Fibroblast of pulmonary artery (primary cell): Measurements from ENCODE around the gene CSNK1D.

Experiments used
- DNase-seq: peaks from one replicate; pipeline ENCODE4 v3.0.0-alpha.2; 2010; ENCODE audit warnings: low read depth
- H3K4me3 ChIP-seq: replicated peaks from 2 replicates; pipeline ENCODE4 v1.5.1; 2011; ENCODE audit warnings: low read depth, mild to moderate bottlenecking, control low read depth, low read length, moderate library complexity
- TF ChIP-seq, protein P1 (sequence below): IDR thresholded peaks from 2 replicates; pipeline ENCODE4 v1.5.1; 2011; ENCODE audit warnings: mild to moderate bottlenecking, control low read depth, low read length, inconsistent platforms; ENCODE audit errors: missing control alignments

CSNK1D gene

DNA sequence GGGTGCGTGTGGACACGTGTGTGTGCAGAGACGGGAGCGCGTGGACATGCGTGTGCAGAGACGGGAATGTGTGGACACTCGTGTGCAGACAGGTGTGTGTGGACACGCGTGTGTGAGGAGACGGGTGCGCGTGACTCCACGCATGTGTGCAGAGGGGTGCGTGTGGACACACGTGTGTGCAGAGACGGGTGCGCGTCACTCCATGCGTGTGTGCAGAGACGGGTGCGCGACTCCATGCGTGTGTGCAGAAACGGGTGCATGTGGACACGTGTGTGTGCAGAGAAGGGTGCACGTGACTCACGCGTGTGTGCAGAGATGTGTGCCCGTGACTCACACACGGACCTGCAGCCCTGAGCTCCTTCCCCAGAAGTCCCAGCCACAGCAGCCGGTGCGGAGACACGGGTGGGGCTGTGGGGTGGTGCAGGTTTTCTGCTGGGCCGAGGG is 46.1 kb upstream of the CSNK1D start:
- no peak overlapping the region for H3K4me3 ChIP-seq
- no peak for DNase-seq
- TF ChIP-seq, protein P1, sequence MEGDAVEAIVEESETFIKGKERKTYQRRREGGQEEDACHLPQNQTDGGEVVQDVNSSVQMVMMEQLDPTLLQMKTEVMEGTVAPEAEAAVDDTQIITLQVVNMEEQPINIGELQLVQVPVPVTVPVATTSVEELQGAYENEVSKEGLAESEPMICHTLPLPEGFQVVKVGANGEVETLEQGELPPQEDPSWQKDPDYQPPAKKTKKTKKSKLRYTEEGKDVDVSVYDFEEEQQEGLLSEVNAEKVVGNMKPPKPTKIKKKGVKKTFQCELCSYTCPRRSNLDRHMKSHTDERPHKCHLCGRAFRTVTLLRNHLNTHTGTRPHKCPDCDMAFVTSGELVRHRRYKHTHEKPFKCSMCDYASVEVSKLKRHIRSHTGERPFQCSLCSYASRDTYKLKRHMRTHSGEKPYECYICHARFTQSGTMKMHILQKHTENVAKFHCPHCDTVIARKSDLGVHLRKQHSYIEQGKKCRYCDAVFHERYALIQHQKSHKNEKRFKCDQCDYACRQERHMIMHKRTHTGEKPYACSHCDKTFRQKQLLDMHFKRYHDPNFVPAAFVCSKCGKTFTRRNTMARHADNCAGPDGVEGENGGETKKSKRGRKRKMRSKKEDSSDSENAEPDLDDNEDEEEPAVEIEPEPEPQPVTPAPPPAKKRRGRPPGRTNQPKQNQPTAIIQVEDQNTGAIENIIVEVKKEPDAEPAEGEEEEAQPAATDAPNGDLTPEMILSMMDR, result no peak

DNA sequence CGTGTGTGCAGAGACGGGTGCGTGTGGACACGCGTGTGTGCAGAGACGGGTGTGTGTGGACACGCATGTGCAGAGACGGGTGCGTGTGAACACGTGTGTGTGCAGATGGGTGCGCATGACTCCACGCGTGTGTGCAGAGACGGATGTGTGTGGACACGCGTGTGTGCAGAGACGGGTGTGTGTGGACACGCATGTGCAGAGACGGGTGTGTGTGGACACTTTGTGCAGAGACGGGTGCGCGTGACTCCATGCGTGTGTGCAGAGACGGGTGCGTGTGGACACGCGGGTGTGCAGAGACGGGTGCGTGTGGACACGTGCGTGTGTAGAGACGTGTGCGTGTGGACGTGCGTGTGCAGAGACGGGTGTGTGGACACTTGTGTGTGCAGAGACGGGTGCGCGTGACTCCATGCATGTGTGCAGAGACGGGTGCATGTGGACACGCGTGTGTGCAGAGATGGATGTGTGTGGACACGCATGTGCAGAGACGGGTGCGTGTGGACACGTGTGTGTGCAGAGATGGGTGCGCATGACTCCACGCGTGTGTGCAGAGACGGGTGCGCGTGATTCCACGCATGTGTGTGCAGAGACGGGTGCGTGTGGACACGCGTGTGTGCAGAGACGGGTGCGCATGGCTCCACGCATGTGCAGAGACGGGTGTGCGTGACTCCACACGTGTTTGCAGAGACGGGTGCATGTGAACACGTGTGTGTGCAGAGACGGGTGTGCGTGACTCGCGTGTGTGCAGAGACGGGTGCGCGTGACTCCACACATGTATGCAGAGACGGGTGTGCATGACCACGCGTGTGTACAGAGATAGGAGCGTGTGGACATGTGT is 45.5 kb upstream of the CSNK1D start:
- TF ChIP-seq, protein P1, result no peak
- no peak overlapping the region for H3K4me3 ChIP-seq
- DNase-seq, result no peak

DNA sequence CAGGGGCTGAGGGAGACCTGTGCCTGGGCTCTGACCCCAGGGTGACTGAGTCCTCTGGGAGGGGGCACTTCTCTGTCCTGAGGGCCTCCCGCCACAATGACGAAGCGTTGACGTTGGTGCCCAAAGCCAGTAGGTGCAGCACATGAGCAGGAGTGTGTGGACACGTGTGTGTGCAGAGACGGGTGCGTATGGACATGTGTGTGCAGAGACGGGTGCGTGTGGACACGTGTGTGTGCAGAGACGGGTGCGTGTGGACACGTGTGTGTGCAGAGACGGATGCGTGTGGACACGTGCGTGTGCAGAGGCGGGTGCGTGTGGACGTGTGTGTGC is 44.6 kb upstream of the CSNK1D start:
- DNase-seq, result no peak
- no peak overlapping the region for H3K4me3 ChIP-seq
- TF ChIP-seq, protein P1, result no peak

DNA sequence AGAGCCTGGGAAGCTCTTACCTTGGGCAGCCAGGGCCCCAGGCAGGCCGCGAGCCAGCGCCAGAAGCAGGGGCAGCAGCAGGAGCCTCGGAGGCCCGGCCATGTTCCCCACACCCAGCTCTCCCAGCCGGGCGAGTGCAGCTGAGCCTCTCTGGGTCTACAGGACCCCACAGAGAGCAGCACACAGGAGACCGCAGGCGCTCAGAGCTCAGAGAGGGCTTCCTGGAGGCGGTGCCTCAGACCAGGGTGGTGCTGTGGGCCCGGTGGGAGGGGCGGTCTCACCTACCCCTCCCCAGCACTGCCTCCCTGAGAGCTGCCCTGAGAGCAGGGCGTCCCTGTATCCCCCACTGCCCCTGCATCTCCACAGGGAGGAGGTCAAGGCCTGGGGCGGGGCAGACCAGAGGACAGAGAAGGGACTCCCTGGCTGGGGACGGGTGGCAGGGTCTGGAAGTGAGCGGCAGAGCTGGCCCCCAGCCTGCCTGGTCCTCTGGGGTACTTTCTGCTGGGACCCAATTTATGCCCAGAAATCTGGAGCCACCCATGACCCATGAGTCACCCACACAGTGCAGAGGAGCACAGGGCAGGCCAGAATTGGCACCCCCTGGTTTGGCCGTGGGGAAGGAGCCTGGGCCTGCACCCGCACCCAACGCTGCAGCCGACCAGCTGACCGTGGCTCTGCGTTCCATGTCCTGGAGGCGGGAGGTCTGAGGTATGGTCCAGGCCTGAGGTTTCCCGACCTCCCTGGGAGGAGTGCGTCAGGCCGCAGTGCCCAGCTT is 44.1 kb upstream of the CSNK1D start, which contains the start of gene CD7:
TSS of gene CD7 (minus strand) at position 215 of the 775 bp plus-strand sequence. CDS start at position 102, 113 bp downstream.
- H3K4me3 ChIP-seq, result no peak within 1 kb of the TSS
- TF ChIP-seq, protein P1, result no peak
- no peak for DNase-seq

DNA sequence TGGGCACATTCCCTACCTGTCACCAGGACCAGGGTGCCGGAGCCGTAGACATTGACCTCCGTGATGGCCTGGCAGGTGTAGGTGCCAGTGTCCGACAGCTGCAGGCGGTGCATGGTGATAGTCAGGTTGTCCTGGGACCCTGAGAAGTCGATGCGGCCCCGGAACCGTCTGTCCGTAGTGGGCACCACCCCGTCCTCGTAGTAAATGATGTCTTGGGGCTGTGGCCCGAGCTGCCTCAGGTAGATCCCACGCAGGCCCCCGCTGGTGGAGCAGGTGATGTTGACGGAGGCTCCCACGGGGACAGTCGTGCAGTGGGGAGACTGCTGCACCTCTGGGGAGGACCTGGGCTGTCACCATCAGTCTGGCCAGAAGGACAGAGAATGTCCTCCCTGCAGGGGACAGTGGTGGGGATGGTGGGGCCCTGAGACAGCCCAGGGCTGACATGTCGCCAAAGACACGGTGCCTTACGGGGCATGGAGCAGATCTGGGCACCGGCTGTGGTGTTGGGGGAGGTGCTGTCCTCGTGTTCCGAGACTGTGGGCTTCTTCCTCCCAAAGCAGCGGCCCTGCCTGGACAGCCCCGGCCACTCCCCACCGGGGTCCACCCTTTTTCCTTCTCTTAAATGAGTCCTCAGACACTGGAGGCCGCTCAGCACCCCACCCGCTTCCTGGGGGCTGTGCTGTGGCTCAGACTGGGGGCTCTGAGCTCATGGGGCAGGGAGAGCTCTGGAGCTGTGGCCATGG is 43.3 kb upstream of the CSNK1D start:
- DNase-seq, result no peak
- H3K4me3 ChIP-seq, result no peak overlapping the region
- TF ChIP-seq, protein P1, result no peak

DNA sequence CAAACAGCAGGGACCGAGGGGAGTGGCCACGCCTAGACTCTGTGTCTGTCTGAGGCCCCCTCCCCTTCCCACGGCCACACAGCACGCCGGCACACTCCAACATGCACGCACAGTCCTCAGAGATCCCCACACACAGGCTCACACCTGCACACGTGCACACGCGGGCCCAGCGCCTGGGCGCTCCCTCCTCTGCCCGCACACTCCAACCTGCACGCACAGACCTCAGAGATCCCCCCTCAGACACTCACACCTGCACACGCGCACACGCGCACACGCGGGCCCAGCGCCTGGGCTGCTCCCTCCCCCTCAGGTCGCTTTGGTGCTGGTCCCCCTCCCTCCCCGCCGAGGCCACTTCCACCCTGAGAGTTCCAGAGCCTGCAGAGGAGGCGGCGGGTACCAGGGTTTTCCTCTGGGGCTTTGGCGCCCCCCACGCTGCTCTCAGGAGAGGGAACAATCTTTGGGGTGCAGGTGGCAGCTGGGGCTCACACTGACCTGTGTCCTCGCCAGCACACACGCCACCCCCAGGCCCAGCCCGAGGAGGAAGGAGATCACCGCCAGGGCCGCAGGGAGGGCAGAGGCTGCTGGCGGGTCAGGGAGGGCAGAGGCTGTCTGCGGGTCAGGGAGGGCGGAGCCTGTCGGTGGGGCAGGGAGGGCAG is 42.3 kb upstream of the CSNK1D start:
- DNase-seq, result no peak
- no peak overlapping the region for H3K4me3 ChIP-seq
- TF ChIP-seq, protein P1, result no peak
